NCI-H2227 treated with DMSO at 0.1 percent for 48 hours (cell line): ENCODE results near the gene SMOC2.

Source experiments
- DNase-seq: peaks from one replicate; lab custom pipeline; 2025; lab: John Stamatoyannopoulos, UW

SMOC2 gene

DNA sequence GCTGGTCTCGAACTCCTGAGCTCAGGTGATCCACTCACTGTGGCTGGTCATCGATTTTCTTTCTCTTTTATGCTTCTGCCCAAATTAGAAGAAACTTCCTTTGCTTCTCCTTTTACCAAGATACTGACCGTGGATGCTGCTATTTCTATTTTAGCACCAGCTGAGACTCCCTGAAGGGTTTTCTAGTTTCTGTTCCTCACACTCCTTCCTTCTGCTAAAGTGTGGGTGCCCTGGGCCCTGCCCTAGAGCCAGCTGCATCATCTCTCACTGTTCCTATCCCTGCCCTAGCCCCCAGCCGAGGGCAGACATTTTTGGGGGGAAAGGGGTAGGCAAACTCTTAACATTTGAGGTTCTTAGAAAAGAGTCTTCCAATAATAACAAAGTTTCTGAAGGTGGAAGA lies 6.3 kb downstream of the SMOC2 start:
- DNase-seq = no peak

DNA sequence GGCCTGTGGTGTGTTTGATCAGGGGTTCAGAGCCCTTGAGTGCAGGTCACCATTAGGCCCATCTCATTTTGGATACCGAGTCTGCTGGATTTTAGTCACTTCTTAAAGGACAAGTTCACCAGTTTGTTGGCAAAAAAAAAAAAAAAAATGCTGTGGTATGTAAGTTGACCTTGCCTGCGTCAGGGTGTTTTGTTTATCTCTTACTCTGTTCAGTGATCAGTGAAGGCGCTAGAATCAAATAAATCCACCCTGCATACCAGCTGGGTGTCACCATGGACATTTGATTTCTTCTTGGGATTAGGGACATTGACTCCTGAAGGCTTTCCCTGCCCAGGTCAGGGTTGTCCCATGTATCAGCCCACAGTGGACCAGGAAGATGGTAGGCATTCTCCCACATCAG lies 6.7 kb downstream of the SMOC2 start:
- no peak for DNase-seq

DNA sequence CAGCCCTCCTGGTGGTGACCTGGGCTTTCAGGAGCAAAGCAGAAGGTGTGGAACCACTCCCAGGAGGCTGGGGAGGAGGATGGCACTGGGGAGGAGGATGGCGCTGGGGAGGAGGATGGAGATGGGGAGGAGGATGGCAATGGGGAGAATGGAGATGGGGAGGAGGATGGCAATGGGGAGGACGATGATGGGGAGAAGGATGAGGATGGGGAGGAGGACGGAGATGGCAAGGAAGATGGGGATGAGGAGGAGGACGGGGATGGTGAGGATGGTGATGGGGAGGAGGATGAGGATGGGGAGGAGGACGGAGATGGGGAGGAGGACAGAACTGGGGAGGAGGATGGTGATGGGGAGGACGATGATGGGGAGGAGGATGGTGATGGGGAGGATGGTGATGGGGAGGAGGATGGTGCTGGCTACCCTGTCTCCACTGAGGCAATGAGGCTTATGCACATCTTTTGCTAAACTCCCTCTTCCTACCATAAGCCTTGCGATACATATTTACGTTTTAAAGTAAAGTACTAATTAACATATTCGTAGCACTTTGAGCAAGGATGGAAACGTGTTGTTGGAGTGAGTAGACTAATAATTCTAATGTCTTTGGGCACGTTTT lies 7.4 kb downstream of the SMOC2 start:
- no peak for DNase-seq

DNA sequence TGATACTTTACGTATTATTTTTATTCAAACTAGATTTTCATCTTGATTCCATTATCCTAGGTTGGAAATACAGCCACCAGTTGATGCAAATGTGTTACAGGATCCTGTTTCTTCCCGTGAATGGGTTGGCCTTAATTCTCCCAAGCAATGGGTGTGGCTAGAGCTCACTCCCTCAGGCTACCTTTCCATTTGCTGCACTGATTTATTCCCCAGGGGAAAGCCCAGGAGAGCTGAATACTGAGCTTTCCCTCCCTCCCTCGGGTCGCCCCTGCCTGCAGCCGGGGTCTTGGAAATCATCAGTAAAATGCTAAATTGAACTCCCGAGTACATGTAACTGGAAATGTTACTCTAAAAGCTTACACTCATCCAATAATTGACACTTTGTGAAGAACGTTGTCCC lies 9.9 kb downstream of the SMOC2 start:
- no peak for DNase-seq

DNA sequence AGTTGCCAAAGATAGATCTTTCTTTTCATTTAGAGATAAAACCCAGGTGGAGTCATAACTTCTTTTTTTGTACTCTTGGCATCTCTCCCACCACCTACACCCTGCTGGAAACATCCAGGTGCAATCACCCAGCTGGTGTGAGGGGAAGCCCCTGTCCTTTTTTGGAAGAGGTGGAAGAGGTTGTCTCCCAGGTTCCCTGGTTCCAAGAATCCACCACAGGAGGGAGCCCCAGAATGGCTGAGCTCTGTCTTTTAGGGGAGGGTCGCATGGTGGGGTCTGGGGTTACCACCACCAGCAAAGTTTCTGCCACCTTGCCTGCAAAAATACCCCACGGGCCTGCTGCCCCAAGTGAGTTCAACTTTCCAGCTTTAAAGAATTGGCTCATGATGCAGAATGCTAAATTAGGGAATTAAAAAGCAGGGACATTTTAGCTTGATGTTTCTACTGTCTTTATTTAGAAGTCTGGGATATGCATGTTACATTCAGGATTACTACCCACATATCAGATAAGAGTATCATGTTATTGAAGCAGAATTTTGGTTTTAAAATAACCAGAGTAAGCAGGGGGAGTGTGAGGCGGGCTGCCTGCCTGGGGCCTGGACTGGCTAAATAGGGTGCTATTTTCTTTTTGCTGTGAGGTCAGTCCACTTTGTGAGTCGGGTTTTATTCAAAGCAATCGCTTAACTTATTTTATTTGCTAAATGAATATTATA lies 11.0 kb downstream of the SMOC2 start:
- no peak for DNase-seq

DNA sequence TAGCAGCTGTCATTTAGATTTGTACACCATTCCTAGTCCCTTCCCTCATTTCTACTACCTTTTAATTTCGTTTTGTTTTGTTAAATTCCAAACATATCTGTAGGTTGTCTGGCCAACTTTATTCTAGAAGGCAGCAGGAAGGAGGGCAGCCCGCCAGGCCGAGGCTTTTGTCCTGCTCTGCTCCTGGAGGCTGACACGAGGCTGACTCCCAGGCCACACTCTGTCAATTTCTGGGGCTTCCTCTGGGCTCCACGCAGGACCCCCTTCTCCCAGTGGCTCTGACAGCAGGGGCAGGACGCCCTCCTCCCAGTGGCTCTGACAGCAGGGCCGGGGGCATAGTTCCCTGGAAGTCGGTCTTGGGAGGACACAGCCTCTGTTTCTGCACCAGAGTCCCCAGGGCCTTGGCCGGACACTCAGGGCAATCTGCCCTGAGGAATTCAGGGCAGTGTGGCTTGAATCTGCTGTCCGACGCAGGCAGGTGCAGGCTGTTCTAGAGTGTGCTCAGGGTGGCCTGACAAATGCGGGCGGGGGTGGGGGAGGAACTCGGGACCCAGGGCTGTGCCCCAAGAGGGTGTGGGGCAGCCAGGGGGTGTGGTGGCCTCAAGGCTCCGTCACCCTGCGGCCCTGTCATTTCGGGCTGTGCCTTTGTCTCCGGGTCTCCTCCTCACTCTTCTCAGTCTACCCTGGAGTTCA lies 11.8 kb downstream of the SMOC2 start:
- no peak for DNase-seq

DNA sequence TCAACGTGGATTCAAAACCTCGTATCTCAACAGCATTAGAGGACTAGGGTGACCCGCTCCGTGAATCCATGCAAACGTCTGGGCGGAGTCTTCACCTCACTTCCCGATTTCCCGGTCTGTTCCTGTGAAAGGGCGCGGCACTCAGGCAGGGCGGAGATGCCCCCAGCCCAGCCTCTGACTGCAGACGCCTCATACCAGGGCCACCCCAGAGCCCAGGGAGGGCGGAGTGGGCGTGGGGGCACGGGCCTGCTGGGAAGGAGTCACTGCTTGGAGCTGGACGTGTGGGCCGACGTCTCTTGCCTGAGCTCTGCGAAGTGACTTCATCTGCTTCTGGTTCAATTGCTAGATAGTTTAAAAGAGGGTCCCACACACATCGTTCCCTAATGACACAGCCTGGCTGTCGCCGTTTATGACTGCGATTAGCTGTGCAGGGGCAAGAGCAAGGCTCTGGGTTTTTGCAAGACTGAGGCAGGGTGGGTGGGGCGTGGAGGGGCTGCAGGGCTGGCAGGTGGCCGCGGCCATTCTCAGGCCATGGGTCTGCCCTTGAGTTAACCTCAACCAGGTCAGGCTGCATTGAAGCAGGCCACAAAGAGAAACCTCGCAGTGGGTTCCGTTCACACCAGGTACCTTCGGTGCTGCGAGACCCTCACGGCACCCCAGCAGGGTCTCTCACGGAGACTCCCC lies 15.0 kb downstream of the SMOC2 start:
- no peak for DNase-seq

DNA sequence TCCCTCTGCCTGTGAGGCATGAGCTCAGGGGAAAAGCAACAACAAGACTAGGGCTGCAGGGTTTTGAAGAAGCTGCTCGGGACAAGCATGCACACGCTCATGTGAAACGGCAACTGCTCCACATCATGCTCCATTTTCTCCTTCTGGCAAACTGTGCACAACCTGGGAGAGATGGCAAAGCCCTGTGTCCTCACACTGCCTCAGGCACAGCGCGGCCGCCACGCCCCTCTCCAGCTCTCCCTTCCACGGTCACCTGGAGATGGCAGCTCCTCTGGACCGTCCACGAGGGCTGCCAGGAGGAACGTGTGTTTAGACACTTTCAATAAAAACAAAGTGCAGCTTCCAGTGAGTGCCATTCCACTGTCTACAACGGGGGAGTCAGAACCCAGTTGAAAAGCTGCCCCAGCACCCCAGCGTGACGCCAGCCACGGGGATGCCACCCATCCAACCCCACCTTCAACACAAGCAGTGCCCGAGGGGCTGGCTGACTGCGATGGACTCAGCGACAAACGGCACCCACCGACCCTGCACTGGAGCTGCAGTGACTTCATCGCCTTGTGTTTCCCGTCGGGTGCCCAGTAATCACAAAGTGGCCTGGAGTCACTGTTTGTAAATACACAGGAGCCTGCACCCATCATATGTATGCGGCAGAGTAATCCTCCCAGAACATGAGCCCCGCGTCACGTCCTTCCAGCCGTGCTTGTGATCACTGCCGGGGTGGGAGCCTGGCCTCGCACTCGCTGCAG lies 16.1 kb downstream of the SMOC2 start:
- DNase-seq = no peak

DNA sequence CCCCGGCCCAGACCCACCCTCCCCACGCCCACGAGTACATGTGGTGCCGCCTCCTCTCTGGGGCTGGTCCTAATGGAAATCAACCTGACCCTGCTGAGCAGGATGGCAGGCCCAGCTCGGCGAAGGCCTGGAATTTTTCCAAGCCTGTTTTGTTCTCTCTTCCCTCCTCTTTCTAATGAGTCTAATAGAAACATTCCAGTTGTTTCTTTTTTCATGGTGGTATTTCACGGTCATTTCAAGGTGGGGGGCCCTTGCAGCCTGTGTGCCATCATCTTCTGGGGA lies 16.6 kb downstream of the SMOC2 start:
- DNase-seq = no peak

DNA sequence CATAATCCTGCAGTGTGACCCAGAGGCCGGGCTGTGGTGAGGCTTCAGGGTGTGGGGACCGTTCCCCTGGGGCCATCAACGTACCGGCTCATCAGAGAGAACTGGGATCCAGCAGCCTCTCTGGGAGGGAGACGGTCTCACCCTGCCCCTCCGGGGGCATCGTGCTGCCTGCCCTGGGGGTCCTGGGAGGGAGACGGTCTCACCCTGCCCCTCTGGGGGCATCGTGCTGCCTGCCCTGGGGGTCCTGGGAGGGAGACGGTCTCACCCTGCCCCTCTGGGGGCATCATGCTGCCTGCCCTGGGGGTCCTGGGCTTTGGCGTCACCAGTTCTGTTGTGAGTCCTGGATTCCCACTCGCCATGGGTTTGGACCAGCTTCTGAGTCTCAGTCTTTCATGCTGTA lies 17.1 kb downstream of the SMOC2 start:
- no peak for DNase-seq

DNA sequence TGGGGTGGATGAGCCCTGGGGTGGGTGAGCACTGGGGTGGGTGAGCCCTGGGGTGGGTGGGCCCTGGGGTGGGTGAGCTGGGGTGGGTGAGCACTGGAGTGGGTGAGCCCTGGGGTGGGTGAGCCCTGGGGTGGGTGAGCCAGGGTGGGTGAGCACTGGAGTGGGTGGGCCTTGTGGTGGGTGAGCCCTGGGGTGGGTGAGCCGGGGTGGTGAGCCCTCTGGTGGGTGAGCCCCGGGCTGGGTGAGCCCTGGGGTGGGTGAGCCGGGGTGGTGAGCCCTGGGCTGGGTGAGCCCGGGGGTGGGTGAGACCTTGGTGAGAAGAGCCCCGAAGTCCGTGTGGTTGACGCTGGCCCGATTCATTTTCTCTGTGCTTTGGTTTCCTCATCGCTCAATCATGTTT lies 18.6 kb downstream of the SMOC2 start:
- no peak for DNase-seq

DNA sequence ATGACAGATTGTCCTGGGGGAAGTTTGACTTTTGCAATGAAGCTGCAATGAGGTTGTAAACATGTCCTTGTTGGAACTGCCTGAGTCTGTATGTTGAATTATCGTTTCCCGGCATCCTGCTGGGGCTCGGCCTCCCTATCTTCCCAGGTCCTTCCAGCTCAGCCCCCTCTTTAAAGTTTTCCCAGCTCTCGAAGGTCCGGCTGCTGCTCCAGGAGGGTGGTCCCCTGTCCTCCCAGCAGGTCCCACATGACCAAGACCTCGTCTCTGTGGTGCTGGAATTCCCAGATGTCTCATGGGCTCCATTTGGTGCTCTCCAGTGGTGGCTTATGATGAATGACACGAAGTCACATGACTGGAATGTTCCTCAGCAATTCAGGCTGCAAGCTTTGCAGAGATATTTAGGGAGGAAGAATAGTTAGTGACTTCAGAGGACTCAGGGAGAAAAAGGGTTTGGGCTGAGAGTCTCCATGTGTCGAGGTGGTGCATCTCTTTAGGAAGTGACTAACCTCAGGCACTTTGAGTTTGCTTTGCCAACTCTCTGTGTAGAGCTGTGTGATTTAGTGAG lies 21.4 kb downstream of the SMOC2 start:
- no peak for DNase-seq

DNA sequence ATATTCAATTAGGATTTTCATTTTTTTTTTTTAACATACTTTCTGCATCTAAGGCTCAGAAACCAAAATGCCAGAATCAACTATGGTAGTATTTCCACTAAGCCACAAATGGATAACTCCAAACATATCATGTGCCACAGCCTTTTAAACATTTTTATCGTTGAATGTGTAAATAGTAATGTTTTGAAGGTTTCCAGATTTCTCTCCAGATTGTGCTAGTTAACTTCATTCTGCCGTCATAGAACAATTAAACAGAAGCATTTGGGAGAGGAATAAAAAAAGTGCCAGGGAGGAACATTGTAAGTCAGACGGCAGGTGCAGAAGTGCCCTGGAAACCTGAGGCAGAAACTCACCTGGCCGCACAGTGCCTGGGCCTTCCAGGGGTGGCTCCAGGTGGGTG lies 23.6 kb downstream of the SMOC2 start:
- DNase-seq = no peak

DNA sequence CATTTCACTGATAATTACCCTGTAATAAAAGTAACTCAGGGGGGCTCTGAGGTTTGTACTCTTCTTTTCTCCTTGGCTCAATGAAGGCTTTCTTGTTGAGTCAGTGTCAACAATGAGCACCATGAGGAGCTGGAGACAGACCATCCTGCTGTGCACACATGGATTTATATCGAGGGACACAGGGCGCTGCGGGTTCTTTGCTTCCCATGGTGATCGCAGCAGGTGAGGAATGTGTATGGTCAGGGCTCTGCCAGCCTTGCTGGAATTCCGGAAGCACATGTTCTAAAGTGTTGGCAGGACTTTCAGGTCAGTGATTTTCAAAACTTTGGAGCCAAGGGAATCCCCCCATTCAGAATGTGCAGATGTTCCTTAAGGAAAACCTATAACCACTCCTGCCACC lies 27.1 kb downstream of the SMOC2 start:
- DNase-seq = no peak

DNA sequence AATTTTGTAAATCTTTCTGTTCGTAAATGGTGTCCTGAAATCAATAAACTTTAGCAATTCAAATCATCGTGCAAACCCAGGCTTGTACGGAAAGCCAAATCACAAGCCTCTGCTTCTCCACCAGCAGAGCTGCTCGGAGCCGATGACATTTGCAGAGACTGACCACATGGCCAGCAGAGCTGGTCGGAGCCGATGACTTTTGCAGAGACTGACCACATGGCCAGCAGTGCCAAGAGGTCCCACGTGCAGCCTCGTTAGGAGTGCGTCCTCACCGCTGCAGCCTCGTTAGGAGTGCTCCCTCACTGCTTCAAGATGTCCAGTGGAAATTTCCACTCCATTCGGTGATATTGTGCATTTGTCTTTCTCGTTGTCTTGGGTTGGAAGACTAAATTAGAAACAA lies 28.5 kb downstream of the SMOC2 start:
- DNase-seq = no peak

DNA sequence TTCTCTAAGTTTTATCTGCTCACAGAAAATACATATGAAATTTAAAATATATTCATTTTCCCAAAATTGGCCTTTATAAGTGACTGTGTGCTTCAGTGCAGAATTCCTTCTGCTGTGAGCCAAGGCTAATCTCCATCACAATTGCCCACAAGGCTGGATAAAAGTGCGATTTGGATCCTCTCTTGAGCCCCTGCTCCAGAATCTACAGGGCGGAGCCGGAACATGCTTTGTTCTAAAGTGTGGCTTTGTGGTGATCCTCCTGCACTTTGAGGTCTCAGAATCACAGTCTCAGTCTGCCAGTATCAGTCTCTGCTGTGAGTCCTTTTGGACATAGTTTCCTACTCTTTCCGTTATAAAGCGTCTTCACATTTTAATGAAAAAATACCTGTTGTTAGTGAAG lies 28.9 kb downstream of the SMOC2 start:
- DNase-seq = no peak

DNA sequence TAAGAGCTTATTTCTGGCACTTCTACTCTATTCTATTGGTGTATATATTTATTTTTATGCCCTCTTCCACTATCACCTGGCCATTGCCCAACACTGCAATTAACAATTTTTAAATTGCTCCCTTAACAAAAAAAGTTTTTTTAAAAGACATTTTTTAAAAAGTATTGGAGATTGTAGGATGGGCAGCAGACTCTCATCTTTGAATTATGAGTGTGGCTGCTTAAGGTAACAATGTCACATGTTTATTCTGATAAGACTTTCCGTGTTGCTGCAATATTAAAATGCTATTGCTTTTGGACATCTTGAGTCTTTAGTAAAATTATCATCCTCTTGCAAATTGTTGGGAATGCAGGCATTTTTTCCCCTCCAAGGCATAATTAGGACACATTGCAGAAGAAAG lies 31.4 kb downstream of the SMOC2 start:
- DNase-seq = no peak

DNA sequence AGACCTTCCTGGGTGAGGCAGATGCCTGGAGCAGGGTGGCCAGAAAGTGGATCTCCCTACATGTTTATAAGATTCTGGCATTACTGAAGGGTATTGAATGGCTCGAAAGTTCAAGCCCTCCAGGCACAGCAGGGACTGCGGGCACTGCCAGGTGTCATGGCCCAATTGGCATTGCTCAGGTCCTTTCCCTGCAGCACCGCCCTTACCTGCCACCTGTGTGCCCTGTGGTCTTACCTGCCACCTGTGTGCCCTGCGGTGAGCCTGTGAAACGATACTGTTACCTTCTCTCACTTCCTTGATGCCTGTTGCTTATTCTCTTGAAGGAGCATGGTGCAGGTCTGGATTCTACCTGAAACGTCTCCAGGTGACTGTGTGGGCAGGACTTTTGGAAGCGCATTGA lies 32.2 kb downstream of the SMOC2 start:
- no peak for DNase-seq

DNA sequence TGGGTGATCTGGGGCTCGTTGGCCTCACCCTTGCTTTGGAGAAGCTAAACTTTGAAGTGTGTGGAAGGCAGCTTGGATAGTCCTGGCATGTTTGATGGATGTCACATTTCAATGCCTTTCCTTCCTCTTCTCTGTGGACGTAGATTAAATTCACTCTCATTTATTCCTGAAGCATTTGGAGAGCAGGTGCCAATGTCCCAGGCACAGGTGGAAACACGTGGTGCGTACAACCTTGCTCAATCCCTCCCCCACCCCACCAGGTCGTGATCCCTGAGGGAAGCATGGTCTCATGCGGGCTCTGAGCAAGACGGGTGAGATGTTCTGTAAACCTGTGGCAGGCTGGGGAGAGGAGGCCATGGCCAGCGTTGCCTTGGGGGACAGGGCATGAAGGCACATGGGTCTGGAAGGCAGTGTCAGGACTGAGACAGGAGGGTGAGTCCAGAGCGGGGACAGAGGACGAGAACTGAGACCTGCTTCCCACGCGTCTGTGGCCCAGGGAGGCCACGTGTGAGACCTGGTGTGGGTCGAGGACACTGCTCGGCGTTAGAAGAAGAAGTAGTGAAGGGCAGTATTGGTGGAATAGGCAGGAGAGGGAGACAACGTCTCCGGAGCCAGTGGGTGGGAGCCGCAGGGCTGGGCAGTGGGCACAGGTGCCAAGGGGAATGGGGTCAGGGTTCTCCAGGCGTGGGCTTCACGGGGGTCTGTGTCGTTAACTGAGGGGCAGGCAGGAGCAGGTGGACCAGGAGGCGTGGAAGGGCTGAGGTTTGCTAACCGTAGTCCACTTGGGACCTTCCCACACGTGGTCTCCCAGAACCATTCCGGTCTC lies 34.4 kb downstream of the SMOC2 start:
- no peak for DNase-seq

DNA sequence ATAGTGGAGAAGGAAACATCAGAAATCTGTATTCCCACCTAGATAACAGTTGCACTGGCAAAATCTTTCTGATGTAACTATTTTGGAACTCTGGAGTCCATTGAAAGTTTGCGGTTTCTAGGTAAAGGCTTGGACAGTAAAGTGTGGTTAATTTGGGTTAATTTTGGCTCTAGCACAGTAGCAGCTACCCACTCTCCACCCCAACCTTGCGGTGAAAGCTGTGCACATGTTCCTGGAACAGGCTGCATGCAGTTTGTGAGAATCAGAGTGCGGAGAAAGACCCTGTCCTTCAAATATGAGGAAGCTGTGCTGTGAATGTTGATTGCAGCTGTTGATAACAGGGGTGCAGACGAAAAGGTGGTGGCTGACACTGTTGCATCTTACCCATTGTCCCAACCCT lies 38.4 kb downstream of the SMOC2 start:
- no peak for DNase-seq

DNA sequence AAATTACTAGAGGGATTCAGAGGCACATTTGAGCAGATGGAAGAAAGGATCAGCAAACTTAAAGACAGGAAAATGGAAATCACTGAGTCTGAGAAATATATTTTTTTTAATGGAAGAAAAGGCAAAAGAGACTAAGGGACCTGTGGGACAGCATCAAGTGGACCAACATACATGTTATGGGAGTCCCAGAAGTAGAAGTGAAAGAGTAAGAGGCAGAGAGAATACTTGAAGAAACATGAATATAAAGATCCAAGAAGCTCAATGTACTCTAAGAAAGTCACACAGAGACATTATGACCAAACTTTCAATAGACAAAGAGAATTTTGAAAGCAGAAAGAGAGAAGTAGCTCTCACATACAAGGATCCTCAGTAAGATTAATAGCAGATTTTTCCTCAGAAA lies 39.5 kb downstream of the SMOC2 start:
- no peak for DNase-seq
